HepG2 (cell line): ENCODE results near the gene GPRIN1.

Experiments used
- BHLHE40 ChIP-seq: IDR thresholded peaks from 2 replicates; pipeline ENCODE4 v1.6.1; 2011; ENCODE audit warnings: low read length, improper control_type of control experiment
- EHMT2 ChIP-seq: fragments of 200-600 bp; sonication (generic); IDR thresholded peaks from 2 replicates; pipeline ENCODE4 v1.7.0; 2017; ENCODE audit warnings: antibody characterized with exemption, low read depth, low read length, borderline replicate concordance
- GZF1 ChIP-seq: sonication (generic); formaldehyde crosslinking; IDR thresholded peaks from 2 replicates; pipeline ENCODE4 v1.5.1; 2020; ENCODE audit warnings: mild to moderate bottlenecking, missing genetic modification reagents
- MTA3 ChIP-seq: sonication (generic); formaldehyde crosslinking; IDR thresholded peaks from 2 replicates; pipeline ENCODE4 v1.4.0; 2020; ENCODE audit warnings: missing genetic modification reagents
- NPAS2 ChIP-seq: sonication (generic); formaldehyde crosslinking; IDR thresholded peaks from 2 replicates; pipeline ENCODE4 v1.8.0; 2022; ENCODE audit warnings: mild to moderate bottlenecking, missing genetic modification reagents, borderline replicate concordance
- SAFB2 ChIP-seq: sonication (generic); formaldehyde crosslinking; IDR thresholded peaks from 2 replicates; pipeline ENCODE4 v1.5.1; 2020; ENCODE audit warnings: missing genetic modification reagents, low read depth, mild to moderate bottlenecking, borderline replicate concordance
- YY1 ChIP-seq: IDR thresholded peaks from 2 replicates; pipeline ENCODE4 v1.6.1; 2011; ENCODE audit warnings: low read length, low read depth, moderate library complexity, mild to moderate bottlenecking; ENCODE audit not compliant: insufficient read depth, insufficient replicate concordance
- ZNF280B ChIP-seq: sonication (generic); formaldehyde crosslinking; IDR thresholded peaks from 2 replicates; pipeline ENCODE4 v1.5.0; 2020; ENCODE audit warnings: missing genetic modification reagents, mild to moderate bottlenecking, borderline replicate concordance
- ZZZ3 ChIP-seq: sonication (generic); formaldehyde crosslinking; IDR thresholded peaks from 2 replicates; pipeline ENCODE4 v1.4.0; 2020; ENCODE audit warnings: missing genetic modification reagents, mild to moderate bottlenecking, borderline replicate concordance
- TF ChIP-seq, protein P1 (sequence below): IDR thresholded peaks from 2 replicates; pipeline ENCODE4 v1.6.1; 2016; ENCODE audit warnings: control low read depth
- TF ChIP-seq, protein P2 (sequence below): sonication (generic); formaldehyde crosslinking; IDR thresholded peaks from 2 replicates; pipeline ENCODE4 v1.5.1; 2020; ENCODE audit warnings: mild to moderate bottlenecking, missing genetic modification reagents, moderate library complexity

DNA sequence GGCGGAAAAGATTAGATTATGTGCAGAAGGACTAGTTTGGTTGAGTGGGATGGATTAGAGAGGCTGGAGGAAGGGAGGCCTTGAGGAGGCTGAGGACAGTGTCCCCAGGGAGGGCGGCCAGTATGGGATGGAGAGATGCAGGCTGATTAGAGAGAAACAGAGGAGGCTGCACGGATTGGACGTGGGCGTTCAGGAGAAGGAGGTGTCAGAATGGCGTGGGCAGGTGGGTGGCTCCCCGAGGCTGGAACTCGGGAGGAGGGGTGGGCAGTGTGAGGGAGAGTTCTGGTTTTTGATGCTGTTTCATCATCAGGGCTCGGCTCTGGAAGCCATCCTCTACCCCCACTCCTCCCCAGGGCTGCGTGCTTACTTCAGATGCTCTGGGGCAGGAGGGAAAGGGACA is 47.8 kb downstream of the GPRIN1 start:
- TF ChIP-seq EHMT2, result no peak
- TF ChIP-seq ZZZ3, result no peak
- TF ChIP-seq, protein P1, sequence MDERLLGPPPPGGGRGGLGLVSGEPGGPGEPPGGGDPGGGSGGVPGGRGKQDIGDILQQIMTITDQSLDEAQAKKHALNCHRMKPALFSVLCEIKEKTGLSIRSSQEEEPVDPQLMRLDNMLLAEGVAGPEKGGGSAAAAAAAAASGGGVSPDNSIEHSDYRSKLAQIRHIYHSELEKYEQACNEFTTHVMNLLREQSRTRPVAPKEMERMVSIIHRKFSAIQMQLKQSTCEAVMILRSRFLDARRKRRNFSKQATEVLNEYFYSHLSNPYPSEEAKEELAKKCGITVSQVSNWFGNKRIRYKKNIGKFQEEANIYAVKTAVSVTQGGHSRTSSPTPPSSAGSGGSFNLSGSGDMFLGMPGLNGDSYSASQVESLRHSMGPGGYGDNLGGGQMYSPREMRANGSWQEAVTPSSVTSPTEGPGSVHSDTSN (CRISPR knock-in tag), result no peak
- TF ChIP-seq ZNF280B (CRISPR knock-in tag), result no peak
- TF ChIP-seq, protein P2, sequence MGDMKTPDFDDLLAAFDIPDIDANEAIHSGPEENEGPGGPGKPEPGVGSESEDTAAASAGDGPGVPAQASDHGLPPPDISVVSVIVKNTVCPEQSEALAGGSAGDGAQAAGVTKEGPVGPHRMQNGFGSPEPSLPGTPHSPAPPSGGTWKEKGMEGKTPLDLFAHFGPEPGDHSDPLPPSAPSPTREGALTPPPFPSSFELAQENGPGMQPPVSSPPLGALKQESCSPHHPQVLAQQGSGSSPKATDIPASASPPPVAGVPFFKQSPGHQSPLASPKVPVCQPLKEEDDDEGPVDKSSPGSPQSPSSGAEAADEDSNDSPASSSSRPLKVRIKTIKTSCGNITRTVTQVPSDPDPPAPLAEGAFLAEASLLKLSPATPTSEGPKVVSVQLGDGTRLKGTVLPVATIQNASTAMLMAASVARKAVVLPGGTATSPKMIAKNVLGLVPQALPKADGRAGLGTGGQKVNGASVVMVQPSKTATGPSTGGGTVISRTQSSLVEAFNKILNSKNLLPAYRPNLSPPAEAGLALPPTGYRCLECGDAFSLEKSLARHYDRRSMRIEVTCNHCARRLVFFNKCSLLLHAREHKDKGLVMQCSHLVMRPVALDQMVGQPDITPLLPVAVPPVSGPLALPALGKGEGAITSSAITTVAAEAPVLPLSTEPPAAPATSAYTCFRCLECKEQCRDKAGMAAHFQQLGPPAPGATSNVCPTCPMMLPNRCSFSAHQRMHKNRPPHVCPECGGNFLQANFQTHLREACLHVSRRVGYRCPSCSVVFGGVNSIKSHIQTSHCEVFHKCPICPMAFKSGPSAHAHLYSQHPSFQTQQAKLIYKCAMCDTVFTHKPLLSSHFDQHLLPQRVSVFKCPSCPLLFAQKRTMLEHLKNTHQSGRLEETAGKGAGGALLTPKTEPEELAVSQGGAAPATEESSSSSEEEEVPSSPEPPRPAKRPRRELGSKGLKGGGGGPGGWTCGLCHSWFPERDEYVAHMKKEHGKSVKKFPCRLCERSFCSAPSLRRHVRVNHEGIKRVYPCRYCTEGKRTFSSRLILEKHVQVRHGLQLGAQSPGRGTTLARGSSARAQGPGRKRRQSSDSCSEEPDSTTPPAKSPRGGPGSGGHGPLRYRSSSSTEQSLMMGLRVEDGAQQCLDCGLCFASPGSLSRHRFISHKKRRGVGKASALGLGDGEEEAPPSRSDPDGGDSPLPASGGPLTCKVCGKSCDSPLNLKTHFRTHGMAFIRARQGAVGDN (CRISPR knock-in tag), result no peak
- no peak for TF ChIP-seq BHLHE40
- no peak for TF ChIP-seq NPAS2 (CRISPR knock-in tag)
- no peak for TF ChIP-seq GZF1 (CRISPR knock-in tag)
- TF ChIP-seq MTA3 (CRISPR knock-in tag), result no peak
- no peak for TF ChIP-seq SAFB2 (CRISPR knock-in tag)
- TF ChIP-seq YY1, result no peak
